ENCODE data around the gene OIP5.
"Not testable (repeated sequence)": the region's sequence is repeated elsewhere in the genome, so short reads cannot be mapped to it uniquely, and the experiment has no call there.

The OIP5 gene

GRCh38 chr15:41301139-41301538 is 31.3 kb downstream of the OIP5 start:
- not testable (repeated sequence) for DNase-seq

- DNase-seq, result no peak
Measured at GRCh38 chr15:41292521-41292920, 39.9 kb downstream of the OIP5 start.

DNA sequence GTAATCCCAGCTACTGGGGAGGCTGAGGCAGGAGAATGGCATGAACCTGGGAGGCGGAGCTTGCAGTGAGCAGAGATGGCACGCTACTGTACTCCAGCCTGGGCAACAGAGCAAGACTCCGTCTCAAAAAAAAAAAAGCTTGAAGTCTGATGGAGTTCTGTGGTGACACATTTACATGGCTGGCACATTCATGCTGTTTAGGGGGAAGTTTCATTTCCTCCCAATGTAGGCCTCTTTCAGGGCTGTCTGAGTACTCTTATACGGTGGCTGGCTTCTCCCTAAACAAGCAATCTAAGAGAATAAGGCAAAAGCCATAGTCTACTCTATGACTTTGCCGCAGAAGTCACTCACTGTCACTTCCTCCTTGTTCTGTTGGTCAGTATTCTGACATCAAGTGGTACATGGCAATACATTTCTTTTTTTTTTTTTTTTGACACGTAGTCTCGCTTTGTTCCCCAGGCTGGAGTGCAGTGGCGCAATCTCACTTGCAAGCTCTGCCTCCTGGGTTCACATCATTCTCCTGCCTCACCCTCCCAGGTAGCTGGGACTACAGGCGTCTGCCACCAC is 41.2 kb downstream of the OIP5 start:
- no peak for DNase-seq

- DNase-seq, result no peak
Measured at GRCh38 chr15:41289953-41290352, 42.4 kb downstream of the OIP5 start.

DNA sequence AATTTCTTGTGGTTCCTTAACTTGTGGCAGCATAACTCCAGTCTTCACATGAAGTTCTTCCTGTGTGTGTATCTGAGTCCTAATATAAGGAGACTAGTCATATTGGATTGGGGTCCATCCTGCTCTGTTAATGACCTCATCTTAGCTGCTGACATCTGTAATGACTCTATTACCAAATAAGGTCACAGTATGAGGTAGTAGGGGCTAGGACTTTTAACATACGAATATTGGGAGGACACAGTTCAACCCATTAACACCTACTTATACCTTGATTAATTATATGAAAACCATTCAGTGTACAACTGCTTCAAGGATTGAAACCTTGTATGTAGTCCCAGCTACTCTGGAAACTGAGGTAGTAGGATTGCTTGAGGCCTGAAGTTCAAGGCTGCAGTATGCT is 43.9 kb downstream of the OIP5 start:
- DNase-seq, result no peak

GRCh38 chr15:41286665-41287333 is 45.6 kb downstream of the OIP5 start:
- no peak for DNase-seq

DNA sequence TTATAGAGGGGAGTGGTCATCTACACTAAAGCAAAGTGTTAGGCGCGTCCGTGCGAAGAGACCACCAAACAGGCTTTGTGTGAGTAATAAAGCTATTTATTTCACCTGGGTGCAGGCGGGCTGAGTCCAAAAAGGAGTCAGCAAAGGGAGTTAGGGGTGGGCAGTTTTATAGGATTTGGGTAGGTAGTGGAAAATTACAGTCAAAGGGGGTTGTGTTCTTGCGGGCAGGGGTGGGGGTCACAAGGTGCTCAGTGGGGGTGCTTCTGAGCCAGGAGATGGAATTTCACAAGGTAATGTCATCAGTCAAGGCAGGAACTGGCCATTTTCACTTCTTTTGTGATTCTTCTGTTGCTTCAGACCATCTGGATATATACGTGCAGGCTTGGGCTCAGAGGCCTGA is 47.1 kb downstream of the OIP5 start:
- DNase-seq, result no peak

GRCh38 chr15:41284427-41285177 is 47.8 kb downstream of the OIP5 start:
- DNase-seq, result peak; percentile 37

GRCh38 chr15:41283653-41284426 is 48.6 kb downstream of the OIP5 start:
- peak; percentile 99 for DNase-seq

DNA sequence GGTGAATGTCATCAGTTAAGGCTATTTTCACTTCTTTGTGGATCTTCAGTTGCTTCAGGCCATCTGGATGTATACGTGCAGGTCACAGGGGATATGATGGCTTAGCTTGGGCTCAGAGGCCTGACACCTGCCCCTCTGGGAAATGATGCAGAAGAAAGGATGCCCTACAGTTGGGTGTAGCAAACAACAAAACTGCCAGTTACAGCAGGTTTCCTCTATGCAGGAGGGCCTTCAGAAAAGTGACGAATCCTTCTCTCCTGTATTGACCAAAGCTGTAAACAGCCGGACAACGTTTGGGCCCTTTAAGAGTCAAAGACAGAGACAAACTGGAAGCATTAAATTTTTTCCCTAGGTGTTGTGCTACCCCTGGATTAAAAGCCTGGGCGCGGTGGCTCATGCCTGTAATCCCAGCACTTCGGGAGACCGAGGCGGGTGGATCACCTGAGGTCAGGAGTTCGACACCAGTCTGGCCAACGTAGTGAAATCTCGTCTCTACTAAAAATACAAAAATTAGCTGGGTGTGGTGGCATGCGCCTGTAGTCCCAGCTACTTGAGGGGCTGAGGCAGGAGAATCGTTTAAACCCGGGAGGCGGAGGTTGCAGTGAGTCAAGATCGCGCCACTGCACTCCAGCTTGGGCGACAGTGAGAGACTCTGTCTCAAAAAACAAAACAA is 49.3 kb downstream of the OIP5 start:
- DNase-seq, result peak; percentile 25

- peak; percentile 27 for DNase-seq
Measured at GRCh38 chr15:41282436-41282835, 50.0 kb downstream of the OIP5 start.

GRCh38 chr15:41281236-41281635 is 51.2 kb downstream of the OIP5 start:
- no peak for DNase-seq

GRCh38 chr15:41279535-41280283 is 52.7 kb downstream of the OIP5 start:
- no peak for DNase-seq

DNA sequence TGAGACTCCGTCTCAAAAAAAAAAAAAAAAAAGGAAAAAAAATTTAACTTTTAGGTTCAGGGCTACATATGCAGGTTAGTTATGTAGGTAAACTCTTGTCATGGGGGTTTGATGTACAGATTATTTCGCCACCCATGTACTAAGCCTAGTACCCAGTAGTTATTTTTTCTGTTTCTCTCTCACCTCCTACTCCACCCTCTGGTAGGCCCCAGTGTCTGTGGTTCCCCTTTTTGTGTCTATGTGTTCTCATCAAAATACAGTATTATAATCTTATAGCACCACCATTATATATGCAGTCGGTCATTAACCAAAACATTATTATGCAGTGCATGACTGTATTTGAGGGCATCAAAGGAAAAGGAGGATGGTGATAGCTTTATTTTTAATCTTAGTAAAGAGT is 54.1 kb downstream of the OIP5 start:
- DNase-seq, result no peak

DNA sequence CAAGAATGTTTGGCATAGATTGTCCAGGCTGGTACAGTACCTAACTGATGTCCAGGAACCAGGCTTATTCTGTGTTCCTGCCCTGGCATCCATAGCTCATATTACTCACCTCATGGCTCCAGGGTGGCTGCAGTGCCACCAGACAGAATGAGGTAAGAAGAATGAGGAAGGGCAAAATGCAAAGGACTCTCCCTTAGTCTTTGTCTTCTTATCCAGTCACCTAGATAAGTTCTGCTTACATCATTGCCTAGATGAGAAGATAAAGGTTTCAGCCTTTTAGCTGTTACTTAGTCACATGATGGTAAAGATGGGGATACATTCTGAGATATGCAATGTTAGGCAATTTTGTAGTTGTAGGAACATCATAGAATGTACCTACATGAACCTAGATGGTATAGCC is 55.6 kb downstream of the OIP5 start:
- DNase-seq, result no peak

- DNase-seq, result no peak
Measured at GRCh38 chr15:41269887-41270286, 62.5 kb downstream of the OIP5 start.

GRCh38 chr15:41263891-41264351 is 68.5 kb downstream of the OIP5 start:
- DNase-seq, result no peak

- no peak for DNase-seq
Measured at GRCh38 chr15:41262571-41262970, 69.8 kb downstream of the OIP5 start.

DNA sequence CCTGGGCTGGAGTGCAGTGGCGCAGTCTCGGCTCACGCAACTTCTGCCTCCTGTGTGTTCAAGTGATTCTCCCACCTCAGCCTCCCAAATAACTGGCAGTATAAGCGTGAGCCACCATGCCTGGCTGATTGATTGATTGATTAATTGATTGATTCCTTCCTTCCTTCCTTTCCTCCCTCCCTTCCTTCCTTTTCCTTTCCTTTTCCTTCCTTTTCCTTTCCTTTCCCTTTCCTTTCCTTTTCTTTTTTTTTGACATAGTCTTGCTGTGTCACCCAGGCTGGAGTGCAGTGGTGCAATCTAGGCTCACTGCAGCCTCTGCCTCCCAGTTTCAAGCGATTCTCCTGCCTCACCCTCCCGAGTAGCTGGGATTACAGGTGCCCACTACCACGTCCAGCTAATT is 71.5 kb downstream of the OIP5 start:
- not testable (repeated sequence) for DNase-seq

GRCh38 chr15:41259546-41260189 is 72.7 kb downstream of the OIP5 start:
- DNase-seq, result no peak

Data from femur (tissue), 1 donor.